GM19452 (cell line): ENCODE results near the gene TRIM46.

Experiments used
- ATAC-seq: cut with Tn5 transposase; IDR thresholded peaks from one replicate; pipeline ENCODE4 v1.9.1; 2021; ENCODE audit not compliant: unreplicated experiment

The TRIM46 gene

DNA sequence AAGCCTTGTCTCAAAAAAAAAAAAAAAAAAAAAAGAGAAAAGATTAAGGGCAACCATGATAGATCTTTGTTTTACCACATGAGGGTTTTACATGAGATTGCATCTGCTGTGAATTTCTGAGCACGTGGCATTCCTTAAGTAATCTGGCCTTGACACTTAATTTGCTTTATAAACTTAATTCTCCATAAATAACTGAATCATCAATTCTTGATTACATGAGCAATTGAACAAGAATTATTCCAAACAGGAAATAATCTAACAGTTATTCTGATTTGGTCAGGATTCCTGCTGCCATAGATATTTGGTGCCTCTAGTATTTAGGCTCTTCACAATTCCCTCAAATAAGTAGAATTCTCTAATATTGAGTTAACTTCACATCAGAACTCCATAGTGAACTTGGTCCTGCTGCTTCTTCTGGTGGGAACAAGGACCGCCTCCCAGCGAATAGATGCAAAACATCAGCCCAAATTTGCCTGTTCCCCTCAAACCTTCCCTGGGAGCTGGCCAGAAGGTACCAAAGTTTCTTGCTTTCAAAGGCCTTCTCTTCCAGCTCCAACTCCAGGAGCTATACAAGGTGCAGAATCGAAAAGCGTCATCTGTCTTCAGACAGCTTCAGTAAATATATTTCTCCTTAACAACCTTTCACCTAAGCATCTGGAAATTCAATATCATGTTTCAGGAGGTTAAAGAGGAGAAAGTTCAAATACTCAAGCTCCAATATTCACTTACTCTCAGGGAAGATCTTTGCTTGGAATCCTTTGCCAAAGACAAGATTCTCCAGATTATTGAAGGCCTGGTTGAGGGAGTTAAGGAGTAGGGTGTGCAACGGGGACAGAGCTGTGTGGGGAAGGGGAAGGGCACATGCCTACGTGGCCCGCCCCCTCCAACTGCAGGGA lies 1.6 kb upstream of the TRIM46 start:
- ATAC-seq, result no peak

GRCh38 chr1:155172732-155173477 lies 744 bp upstream of the TRIM46 start, which contains the start of gene KRTCAP2:
Gene KRTCAP2, minus strand, starts transcription at chr1:155173304. Its CDS starts 80 bp downstream, at chr1:155173224.
- ATAC-seq, result peak; percentile 71

DNA sequence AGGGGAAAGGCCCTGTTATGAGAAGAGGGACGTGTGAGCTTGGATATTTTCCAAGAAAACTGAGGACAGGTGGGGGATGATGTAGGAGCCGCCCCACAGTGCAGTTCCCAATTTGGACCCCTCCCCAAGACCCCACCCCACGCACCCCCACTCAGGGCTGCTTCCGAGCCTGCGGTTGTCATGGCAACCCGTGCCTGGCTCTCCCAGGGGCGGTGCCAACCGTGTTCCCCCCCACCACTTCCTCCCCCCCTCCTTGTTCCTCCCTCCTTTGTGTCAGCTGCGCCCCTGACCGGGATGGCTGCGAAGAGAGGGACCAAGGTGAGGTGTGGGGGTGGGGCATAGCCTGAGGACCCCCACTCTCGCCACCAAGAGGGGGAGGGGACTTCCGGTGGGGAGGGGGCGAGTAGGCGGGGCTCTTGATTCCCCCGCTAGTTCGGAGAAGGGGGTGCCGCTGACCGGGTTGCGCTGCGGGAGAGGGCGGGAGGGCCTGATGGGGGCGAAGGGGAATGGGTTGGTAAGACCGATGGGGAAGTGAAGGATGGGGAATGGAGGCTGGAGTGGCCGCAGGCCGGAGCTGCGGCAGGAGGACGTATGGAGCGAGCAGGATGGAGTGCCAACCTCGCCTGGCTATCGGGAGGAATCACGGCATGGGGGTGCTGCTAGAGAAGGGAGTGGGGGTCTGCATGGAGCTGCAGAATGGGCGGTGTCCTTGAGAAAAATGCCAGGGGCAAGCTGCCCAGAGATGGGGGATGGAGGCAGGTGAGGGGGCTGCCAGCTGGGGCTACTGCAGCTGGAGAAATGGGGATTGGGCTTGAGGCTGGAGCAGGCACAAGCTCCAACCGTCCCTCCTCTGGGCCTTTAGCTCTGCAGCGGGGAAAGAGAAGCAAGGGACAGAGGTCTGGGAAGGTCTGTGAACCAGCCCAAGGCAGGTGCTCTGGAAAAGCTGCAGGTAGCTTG lies 953 bp downstream of the TRIM46 start:
- no peak for ATAC-seq

- no peak for ATAC-seq
These were observed 1.8 kb downstream of the TRIM46 start for GRCh38 chr1:155175281-155175926.

GRCh38 chr1:155175927-155176371 lies 2.3 kb downstream of the TRIM46 start:
- no peak for ATAC-seq

- ATAC-seq, result peak; percentile 40
These were observed 3.0 kb downstream of the TRIM46 start for GRCh38 chr1:155176544-155177071.

GRCh38 chr1:155177192-155177917 lies 3.7 kb downstream of the TRIM46 start:
- no peak for ATAC-seq

DNA sequence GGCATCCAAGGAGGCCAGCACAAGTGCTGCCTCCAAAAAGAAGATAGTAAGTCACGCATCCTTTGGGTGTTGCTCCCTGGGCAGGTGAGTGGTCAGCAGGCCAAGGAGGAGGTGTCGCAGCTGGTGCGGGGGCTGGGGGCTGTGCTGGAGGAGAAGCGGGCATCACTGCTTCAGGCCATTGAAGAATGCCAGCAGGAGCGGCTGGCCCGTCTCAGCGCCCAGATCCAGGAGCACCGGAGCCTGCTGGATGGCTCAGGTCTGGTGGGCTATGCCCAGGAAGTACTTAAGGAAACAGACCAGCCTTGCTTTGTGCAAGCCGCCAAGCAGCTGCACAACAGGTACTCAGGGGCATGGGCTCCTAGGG lies 4.3 kb downstream of the TRIM46 start:
- no peak for ATAC-seq

- no peak for ATAC-seq
These were observed 4.9 kb downstream of the TRIM46 start for GRCh38 chr1:155178441-155179111.

- ATAC-seq, result no peak
These were observed 5.7 kb downstream of the TRIM46 start for GRCh38 chr1:155179112-155180031.

- ATAC-seq, result no peak
These were observed 7.9 kb downstream of the TRIM46 start for GRCh38 chr1:155181371-155182051.

DNA sequence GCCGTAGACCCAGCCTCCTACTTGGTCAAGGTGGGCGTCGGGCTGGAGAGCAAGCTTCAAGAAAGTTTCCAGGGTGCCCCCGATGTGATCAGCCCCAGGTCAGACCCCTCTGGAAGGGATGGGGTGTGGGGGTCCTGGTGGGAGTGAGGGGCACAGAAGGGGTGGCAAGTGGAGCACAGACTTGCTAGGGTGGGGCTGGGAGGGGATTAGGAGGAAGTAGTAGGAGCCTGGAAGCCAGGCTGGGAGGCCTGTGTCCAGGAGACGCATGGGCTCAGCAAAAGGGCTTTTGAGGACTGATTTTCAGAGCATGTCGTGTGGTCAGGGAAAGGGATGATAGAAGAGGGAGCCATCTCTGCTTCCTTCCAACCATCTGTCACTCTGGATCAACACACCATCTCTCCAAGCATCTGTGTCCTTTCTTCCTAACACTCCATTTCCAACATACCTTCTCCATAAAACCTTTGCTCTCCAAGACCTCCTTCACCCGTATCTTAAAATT lies 8.5 kb downstream of the TRIM46 start:
- no peak for ATAC-seq

- ATAC-seq, result no peak
These were observed 10.1 kb downstream of the TRIM46 start for GRCh38 chr1:155183775-155184221.

GRCh38 chr1:155184351-155184811 lies 10.7 kb downstream of the TRIM46 start:
- ATAC-seq, result no peak

DNA sequence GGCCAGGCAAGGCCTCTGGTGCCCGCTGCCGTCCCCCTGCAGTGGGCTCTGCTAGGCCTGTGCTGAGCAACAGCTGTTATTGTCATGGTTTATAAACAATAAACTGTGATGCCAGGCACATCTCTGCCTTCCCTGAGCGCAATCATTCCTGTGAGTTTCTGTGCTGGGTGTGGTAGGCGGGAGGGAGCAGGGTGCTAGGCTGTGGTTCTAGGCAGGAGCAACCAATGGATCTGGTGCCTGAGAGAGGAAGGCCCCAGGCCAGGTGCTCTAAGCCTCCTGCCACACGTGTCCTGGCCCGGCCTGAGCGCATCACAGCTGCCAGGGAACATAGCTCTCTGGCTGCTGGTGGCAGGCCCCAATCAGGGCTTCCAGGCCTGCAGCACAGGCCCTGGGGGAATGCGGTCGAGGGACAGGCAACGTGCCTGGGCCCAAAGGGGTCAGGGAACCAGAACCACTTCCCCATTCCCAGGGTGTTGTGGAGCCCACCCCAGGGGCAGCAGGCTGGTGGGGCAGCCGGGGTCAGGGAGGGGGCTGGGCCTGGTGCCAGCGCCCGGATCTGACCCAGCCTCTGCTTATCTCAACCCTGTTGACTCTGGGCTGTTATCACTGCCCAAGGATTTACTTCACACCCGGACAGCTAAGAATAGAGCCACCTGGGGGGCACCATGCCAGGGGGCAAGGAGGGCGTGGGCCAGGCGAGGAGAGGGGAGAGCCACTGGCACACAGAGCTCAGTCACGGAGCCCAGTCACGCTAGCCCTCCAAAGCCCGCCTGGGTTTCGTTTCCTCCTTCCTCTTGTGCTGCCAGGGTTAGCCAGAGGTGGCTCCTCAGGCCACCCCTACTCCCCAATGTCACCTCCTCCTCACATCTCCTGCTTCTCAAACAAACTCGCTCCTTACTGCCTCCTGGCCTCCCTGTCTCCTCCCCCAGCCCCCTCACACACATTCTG lies 11.5 kb downstream of the TRIM46 start:
- peak; percentile 88 for ATAC-seq

DNA sequence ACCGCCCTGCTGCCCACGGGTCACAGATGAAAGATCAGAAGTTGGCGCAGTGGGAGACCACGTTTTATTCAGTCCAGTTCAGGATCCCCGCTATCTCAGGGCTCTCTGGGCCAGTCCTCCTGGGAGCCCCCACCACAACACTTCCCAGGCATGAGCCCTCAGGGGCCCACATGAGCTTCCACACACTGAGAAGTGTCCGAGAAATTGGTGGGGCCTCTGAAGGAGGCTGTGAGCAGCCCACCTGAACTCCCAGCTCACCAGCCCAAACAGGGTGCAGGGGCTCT lies 12.1 kb downstream of the TRIM46 start:
- no peak for ATAC-seq
